Stimulated activated CD4-positive, alpha-beta T cell treated with anti-CD3 and anti-CD28 coated beads, Interleukin-15, amount 100 ng/mL, for 1 hour (primary cell): Measurements from ENCODE around the gene TMEM214.
"Not testable (repeated sequence)": the region's sequence is repeated elsewhere in the genome, so short reads cannot be mapped to it uniquely, and the experiment has no call there.

Experiments
- DNase-seq, 2 donors: peaks; one replicate each; pipeline ENCODE4 v3.0.0-alpha.2; 2020; ENCODE audit warnings: low read depth in 1 of 2, low spot score in 1 of 2

TMEM214 gene

DNA sequence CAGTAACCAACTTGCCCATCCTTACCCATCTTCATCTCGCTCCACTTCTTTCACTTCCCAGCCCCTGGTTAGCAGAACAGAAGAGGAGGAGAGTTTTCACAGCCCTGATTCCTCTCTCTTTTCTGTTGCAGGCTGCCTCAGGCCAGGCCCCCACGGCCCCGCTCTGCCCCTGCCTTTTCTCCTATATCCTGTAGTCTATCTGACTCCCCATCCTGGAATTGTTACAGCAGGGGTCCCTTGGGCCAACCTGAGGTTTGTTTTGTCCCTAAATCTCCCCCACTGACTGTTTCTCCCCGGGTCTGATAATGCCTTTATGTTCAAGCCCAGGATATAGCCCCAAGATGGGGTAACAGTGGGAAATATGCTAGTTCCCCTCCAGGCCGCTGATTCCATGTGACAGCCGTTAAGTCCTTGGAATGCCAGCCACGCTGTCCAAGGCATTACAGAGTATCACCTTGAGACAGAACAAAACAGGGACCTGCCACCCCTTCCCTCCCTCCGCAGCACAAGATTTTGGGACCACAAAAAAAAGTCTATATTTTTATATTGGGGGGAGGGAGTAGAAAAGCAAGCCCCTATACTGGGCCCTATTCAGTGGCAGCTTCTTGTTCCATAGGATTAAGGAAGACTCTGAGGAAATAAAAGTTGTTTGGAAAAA lies 37.3 kb downstream of the TMEM214 start:
- DNase-seq: no peak

GRCh38 chr2:27070653-27071276 lies 38.0 kb downstream of the TMEM214 start:
- no peak for DNase-seq

DNA sequence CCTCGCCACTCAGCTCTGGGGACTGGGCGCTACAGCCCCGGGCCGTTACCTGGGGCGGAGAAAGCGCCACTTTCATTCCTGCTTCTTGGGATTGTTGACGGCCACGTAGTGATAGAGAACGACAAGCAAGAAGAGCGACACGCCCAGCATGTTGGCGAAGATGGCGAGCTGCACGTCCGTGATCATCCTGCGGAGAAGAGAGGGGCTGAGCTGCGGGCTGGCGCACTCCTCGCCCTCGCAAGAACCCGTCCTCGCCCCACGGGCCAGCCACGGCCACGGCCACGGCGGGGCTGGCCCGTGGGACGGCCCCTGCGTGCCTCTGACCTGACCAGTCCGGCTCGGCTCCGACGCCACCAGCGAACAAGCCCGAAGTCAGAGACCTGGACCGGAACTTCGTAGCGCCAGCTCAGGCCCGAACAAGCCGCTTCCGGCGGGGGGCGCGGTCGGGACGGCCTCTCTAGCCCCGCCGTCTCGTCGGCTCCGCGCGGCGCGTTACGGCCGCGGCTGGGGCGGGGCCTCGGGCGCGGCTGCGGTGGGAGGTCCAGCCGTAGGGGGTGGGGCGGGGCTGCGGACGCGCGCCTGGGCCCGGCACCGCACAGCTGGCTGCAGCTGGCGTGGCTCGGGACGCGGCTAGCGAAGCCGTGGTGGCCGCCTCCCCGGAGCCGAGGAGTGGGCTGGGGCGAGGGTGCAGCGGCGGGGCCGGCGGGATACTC lies 38.7 kb downstream of the TMEM214 start, which contains the start of gene OST4:
Gene OST4, minus strand, starts transcription at position 378 of the 713 bp plus-strand sequence.
- peak; percentile 81 to 88 for DNase-seq

DNA sequence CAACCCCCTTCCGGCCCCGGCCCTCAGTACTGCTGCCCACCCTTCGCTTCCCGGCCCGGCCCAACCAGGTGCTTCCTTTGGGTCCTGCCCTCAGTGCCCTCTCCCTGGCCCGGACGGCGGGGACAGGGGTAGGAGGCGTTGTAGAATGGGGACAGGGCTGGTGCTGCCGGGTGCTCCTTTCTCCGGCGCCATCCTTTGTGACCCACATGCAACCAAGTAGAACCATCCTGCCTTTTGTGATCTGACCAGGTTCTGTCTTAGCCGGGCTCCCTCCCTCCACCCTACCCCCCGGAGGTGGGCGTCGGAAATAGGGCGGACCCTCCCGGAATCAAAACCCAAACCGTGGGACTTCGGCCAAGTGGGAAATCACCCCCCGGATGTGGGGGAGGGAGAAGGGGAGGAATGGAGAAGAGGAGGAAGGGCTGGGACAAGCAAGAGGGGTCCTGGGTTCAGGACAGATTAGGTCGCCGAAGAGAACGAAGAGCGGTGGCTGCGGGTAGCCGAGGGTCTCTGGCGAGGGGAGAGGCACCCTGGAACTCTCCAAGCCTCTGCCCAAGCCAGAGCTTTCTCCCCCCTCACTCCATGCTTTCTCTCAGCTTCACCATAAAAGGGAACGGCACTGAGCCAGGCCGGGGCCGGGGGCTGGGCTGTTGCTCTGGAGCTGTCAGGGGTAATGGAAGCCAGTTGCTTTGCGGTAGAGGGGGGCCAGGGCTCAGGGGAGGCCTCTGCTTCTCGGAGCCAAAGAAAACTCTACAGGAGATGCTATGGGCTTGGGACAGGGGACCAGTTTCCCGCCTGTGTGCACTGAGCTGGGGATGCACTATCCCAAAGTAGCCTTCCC lies 39.4 kb downstream of the TMEM214 start:
- no peak for DNase-seq

DNA sequence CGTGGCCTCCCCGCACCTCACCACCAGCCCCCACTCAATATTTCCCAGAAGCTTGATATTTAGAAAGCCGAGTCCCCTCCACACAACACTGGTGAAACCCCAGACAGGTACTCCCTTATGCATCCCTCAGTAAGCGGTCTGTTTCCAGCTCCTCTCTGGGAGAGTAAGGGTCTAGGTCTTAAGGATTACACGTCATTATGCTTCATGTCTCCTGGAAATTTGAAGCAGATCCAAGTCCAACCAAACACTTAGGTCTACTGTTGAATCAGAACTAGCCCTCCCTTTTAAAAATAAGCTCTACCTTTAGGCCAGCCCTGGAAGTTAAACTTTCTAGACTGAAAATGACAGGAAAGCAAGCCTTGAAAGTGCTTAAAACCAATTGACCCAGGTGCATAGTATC lies 40.2 kb downstream of the TMEM214 start:
- no peak for DNase-seq

GRCh38 chr2:27073782-27074181 lies 41.0 kb downstream of the TMEM214 start:
- DNase-seq: no peak

DNA sequence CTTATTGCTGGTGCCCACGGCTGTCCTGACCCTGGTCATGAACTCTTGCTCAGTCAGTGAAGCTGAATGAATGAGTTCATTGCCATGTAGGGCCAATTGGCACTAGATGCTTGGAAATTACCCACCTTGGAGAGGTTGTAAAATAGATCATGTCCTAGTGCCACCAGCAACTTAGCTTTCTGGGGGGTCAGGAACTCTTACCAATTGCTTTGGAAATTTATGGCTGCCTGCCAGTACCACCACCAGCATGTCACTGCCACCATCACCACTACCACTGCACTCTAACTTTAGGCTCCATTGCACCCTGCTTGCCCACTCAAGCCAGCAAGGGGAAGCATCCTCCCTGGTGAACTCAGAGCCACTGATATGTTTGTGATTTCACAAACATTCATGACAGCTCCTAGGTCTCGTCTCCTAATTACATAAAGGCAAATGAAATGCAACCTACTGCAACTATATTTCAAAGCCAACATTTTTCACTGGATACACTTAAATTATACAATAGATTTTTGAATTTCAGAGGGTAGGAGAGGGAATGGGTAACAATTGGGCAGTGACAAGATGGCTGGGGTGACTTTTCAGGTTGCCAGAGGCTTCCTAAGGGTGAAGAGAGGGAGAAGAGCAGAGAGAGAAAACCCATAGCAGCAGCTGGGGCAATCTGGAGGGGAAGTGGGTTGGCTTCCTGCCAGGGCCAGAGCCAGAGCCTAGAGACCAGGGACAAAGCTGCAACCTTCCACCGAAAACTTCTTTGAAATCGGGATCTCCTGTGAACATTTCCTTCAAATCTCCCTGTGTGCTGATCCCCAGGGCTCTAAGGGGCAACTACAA lies 42.2 kb downstream of the TMEM214 start:
- DNase-seq: no peak

- DNase-seq: not testable (repeated sequence)
Observed at GRCh38 chr2:27075566-27075871, 42.8 kb downstream of the TMEM214 start.

DNA sequence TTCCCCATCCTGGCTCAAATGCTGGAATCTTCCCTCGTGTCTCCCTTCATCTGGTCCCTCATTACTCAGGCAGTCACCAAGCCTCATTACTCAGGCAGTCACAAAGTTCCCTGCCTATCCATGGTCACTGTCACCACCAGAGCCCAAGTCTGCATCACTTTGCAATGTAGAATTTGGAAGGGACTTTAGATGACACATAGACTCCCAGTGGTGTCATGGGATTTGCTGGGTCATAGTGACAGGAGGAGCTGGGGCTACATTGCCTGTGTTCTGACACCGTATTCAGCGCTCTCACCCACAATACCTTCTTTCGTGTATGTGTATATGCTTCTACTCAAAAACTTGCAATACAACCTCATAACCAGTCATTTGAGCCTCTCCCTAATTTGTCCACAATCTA lies 43.6 kb downstream of the TMEM214 start:
- no peak for DNase-seq

DNA sequence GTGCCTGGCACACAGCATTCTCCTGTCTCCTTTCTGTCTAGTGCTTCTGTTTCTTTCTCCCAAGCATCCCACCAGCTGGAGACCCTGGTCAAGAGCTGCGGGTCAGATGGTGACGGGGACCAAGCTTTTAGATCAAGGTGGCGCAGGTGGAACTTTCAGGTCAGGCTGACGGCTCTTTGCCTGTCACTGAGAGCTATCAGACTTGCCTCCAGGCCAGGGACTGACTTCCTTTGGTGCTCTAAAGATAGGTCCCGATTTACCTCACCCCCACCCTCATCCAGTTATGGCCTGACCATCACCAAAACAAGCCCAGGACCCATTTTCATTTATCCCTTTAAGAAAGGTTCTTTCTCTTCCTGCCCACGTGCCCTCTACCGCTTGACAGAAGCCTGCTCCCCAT lies 44.5 kb downstream of the TMEM214 start:
- DNase-seq: no peak

DNA sequence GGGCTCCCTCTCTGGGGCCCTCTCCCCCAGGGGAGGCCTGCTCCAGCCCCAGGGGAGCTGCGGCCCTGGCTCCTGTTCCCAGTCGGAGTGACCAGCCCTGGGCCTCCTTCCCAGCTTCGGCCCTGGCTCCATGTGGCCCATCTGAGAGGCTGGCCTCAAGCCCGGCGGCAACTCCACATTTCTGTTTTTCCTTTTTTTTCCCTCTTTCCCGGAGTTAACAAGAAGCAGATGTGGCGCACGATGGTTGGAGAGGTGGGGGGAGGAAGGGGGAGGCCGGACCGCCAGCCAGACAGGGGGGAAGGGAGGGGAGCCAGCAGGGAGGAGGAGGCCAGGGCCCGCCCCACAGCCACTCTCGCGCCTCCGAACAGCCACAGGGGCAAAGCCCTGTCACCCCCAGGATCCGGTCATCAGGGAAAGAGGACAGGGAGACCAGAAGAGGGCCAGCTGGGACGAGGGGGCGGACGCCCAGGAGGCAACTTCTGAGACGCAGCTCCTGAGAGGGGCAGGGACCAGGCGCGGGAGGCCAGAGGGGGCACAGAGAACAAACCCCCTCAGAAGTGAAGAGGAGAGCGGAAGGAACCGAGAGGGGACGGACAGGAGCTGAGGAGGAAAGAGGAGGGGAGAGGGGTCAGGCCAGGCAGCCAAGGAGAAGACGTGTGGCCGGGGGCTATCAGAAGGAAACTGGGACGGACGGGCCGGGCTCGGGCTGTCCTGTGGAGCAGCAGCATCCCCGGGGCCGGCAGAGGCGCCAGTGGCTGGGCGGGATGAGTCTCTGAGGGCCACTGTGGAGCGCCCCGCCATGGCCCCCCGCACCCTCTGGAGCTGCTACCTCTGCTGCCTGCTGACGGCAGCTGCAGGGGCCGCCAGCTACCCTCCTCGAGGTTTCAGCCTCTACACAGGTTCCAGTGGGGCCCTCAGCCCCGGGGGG lies 45.8 kb downstream of the TMEM214 start, which contains the start of gene EMILIN1:
Gene EMILIN1, plus strand, starts transcription at position 349 of the 928 bp plus-strand sequence. Its CDS starts 451 bp downstream, at position 800.
- DNase-seq: no peak

- DNase-seq: no peak
Observed at GRCh38 chr2:27079233-27080139, 46.7 kb downstream of the TMEM214 start.

DNA sequence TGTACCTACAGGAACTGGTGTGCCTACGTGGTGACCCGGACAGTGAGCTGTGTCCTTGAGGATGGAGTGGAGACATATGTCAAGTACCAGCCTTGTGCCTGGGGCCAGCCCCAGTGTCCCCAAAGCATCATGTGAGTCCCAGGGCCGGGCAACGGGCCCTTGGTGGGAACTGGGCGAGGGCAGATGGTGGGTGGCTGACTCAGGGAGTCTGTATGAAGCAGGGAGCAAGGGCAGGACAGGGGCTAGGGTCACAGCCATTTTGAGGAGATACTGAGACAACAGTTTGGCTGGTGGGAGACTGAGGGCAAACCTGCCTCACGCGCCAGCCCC lies 47.3 kb downstream of the TMEM214 start:
- DNase-seq: no peak

GRCh38 chr2:27080603-27080936 lies 47.8 kb downstream of the TMEM214 start:
- DNase-seq: no peak

- no peak for DNase-seq
Observed at GRCh38 chr2:27081984-27082772, 49.4 kb downstream of the TMEM214 start.

GRCh38 chr2:27082773-27083409 lies 50.1 kb downstream of the TMEM214 start:
- DNase-seq: no peak
